HG03025 (cell line): ENCODE results near the gene DUS3L.

Experiments used
- ATAC-seq: cut with Tn5 transposase; IDR thresholded peaks from one replicate; pipeline ENCODE4 v1.9.1; 2021; ENCODE audit warnings: mild to moderate bottlenecking, moderate library complexity; ENCODE audit not compliant: unreplicated experiment, low FRiP score

DUS3L gene, protein sequence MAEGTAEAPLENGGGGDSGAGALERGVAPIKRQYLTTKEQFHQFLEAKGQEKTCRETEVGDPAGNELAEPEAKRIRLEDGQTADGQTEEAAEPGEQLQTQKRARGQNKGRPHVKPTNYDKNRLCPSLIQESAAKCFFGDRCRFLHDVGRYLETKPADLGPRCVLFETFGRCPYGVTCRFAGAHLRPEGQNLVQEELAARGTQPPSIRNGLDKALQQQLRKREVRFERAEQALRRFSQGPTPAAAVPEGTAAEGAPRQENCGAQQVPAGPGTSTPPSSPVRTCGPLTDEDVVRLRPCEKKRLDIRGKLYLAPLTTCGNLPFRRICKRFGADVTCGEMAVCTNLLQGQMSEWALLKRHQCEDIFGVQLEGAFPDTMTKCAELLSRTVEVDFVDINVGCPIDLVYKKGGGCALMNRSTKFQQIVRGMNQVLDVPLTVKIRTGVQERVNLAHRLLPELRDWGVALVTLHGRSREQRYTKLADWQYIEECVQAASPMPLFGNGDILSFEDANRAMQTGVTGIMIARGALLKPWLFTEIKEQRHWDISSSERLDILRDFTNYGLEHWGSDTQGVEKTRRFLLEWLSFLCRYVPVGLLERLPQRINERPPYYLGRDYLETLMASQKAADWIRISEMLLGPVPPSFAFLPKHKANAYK

DNA sequence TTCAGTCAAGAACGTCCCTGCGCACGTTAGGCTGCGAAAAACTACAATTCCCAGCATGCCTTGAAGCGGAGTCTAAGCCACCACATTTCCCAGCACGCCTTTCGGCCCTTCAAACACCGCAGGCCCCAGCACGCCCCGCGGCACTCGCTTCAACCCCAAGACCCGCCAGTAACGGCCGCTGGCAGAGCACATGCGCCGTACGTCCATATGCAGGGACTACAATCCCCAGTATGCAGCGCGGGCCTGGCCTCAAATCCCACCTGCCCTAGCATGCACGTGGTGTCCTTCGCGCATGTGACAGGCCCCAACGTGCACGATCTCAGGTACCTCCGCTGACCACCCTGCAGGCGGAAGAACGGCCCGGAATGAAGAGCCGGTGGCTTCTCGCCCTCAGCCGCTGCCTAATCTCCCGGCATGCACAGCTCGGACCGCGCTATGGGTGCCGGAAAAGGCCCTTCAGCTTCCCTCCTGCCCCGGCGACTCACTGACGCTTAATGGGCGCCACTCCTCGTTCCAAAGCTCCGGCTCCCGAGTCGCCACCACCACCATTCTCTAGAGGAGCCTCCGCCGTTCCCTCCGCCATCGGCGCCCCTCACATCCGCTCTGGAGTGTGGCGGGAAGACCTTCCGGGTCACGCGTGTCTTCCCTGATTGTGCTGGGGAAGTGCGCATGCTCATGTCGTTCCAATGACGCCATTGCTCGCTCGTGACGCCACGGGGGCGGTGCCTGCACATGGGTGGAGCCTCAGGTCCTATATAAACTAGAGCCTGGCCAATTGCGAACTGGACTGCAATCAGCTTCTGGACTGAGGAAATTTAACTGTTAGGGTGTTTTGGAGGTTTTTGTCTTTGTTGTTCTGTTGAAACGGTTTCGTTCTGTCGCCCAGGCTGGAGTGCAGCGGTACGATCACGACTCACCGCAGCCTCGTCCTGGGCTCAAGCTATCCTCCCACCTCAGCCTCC lies at the start of gene DUS3L:
TSS of gene DUS3L (minus strand) at position 605 of the 962 bp plus-strand sequence. CDS start at position 583, 22 bp downstream.
- peak; percentile 77 for ATAC-seq

DNA sequence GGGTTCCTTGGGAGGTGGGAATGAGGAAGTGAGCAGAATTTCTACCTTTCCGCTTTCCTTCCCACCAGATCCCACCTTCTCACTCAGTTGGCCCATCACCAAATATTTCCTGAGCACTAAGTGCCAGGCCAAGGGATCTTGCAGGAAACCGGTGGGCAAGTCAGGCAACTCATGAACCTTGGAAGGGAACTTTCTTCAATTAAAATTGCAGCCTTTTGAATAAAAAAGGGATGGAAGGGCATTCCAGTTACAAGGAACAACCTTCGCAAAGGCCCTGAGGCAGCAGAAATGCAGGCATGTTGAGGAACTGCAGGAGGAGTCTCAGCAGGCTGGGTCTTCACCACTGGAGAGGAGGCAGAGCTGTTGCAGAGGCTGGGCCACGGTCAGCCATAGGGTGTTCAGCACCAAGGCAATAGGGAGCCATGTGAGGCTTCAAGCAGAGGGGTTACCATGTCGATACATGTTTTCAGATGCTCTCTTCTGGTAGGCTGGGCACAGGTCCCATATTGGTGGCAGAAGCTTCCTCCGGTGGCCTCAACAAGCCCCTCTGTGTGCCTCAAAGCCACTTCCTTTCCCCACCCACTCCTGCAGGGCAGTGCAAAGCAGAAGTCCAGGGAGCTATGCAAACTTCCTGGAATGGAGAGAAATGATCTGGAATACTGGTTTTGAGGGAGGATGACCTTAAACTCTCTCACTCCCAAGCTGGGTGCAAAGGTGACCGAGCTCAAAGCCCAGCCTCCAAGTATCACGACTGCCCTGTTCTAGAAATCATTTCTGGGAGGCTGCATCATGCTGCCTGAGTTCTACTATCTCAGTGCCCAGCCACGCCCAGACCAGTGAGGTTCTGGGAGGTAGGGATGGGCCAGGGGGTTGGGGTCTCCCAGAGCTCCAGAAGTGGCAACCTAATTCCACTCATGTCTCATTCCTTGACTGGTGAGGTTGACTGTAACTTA lies 48.4 kb upstream of the DUS3L start, which contains the start of gene FUT6:
TSS of gene FUT6 (minus strand) at position 638 of the 953 bp plus-strand sequence. CDS start 7,135 bp downstream, outside the sequence.
- no peak for ATAC-seq

DNA sequence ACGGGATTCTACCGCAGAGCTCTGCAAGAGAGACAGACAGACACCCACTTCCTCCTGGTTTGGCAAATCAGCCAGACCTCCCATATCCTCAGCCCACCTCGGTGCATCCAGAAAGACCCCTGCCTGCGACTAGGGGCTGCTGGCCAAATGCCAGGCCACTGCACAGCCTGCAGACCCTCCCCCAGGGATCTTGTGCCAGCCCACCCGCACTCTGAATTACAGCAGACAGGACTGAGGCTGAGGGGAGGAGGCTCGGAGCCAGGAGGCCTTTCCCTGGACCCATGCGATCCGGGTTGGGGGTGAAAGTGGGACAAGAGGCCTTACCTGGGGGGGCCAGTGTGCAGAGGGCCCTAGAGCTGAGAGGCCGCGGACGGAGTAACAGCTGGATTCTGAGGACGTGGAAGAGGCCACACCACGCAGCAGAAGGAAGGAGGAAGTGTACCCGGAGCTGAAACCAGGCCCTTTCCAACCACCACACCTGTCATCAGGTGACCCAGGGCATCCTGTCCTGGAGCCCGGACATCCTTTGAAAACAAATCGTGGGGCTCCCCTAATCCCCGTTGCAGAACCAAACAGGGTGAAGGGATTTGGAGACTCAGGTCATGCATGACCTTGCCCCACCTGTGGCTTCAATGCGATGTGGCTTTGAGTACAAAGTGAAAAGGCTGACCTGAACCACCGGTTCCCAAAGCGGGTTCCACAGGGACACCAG lies 47.5 kb upstream of the DUS3L start:
- ATAC-seq: no peak

DNA sequence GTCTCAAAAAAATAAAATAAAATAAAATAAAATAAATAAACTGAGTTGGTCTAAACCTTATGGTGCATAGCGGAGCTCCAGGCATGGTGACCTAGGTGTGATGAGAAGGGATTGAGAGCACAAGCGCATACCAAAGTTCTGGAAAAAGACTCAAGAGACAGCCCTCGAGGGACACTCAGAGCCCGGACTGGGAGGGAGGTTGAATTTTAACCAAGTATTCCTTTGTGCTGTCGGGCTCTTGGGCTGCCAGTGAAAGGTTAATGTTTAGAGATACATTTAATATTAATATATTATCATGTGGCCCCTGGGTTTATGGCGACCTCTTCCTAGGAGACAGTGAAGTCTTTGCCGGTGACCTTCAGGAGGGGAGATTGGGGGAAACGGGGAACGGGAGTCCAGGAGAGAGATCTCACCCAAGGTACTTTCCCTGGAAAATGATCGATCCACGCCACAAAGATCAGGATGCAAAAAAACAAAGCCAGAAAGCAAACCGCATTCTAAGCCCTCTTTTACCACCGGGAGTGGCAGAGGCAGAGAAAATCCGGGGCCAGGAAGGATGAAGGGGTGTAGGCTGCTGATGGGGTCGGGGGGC lies 46.9 kb upstream of the DUS3L start:
- ATAC-seq: no peak

DNA sequence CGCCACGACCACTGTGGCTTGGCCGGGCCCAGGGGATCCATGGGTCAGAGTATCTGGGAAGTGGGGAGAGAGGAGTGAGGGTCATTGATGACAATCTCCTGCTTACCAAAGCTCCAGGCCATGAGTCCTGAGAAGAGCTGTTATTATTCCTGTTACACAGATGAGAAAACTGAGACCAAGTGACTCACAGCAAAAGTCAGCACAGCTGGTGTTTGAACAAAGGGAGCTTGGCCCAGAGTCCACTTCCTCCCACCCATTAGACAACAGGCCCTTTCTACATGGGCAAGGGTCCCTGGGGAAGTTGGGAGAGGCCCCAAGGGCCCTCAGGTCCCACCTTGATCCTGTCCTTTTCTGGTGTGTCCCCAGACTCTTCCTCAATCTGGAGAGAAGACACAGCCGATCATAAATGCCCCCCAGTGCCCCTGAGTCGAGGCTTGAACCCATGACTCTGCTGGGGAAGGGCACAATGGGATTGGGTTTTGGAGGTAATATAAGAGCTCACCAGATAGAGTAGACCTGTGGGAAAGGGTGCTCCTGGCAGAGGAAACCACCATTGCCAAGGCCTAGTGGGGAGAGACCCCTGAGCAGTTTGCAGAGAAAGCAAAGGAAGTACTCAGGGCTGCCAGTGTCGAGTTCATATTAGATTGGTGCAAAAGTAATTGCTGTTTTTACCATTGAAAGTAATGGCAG lies 41.7 kb upstream of the DUS3L start:
- no peak for ATAC-seq

DNA sequence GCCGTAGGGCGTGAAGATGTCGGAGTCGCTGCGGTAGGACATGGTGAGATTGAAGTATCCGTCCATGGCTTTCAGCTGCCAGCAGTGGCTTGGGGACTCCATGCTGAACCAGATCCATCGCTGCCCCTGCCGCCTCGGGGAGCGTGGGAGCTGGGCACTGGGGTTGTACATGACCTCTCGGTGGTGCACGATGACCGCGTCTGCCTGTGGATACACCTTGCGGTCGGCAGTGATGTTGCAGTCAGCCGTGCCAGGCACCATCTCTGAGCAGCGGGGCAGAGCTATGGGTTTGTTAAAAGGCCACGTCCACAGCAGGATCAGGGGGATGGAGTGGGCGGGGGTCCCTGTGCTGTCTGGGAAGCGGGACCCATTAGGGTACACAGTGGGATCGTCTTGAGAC lies 41.1 kb upstream of the DUS3L start:
- ATAC-seq: no peak

DNA sequence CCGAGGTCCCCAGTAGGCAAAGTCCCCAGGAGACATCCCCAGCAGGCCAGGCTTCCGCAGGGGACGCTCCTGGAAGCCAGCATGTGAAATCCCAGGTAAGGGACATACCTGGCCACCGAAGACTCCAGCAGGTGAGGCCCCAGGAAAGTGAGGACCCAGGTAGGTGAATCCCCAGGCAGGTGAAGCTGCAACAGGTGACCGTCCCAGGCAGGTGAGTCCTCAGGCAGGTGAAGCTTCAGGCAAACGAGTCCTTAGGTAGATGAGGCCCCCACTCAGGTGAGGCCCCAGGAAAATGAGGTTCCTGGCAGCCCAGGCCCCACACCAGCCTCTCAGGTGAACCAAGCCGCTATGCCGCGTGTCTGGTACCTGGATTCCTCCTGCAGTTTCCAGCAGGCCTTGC lies 40.2 kb upstream of the DUS3L start:
- no peak for ATAC-seq

DNA sequence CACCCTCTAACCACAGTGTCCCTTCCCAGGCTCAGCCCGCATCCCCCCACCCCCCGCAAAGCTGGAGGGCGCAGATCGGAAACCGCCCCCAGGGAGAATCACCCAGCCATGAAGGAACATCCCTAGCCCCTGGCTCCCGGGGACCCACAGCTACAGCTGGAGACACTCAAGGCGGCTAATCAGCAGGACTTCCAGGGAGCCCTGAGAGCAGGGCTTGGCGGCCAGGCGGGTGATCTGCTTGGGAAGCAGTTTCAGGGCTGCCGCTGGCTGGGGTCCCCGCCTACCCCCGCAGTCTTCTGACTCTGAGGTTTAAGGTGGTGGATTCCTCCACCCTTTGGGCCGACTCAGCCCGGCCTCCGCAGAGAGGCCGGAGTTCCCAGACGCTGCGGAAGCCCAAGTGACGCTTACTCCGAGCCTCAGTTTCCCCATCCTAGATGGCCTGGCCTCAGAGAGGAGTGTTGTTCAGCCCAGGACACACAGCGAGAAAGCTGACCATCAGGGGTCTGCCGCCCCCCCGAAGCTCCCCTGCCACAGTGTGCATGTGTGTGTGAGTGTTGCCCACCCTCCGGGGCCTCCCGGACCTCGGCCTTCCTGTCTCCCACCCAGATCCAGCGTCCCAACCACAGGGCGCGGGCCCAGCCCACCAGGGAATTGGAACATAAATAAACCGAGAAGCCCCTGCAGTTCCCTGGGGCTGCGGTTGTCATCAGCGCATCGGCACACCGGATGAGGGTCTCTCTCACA lies 38.8 kb upstream of the DUS3L start:
- no peak for ATAC-seq

DNA sequence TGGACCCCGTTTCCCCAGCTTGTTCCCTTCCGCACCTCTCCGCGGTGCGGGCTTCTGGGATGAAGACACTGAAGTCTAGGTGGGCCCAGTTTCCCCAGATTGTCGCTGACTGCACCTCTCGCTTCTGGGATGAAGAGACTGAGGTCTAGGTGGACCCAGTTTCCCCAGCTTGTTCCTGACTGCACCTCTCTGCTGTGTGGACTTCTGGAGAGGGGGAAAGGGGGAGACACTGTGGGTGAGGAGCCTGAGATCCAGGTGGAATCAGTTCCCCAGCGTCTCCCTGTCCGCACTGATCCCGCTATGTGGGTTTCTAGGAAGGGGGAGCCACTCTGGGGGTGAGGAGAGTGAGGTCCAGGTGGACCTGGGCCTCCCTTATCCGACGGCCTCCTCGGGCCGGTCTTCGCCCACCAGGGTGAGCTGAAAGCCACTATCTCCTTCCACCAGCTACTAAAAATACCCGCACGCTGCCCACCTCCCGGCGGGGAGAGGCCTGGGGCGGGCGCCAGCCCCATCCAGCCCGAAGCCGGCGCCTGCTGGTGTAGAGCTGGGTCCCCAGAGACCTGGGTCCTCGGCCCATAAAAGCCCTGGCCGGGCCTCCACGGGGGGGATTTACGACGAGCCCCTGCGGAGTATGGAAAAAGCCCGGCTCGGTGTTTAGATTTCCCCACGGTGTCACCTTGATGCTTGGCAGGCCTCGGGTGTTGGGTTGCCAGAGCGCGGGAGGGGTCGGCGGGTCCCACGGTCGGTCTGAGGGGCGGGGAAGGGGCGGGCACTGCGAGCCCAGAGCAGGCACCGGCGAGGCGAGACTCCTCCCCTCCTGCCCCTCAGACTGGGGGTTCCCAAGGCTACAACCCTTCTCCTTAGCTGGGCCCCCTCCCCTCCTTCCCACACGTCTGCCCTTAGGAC lies 38.0 kb upstream of the DUS3L start:
- no peak for ATAC-seq

DNA sequence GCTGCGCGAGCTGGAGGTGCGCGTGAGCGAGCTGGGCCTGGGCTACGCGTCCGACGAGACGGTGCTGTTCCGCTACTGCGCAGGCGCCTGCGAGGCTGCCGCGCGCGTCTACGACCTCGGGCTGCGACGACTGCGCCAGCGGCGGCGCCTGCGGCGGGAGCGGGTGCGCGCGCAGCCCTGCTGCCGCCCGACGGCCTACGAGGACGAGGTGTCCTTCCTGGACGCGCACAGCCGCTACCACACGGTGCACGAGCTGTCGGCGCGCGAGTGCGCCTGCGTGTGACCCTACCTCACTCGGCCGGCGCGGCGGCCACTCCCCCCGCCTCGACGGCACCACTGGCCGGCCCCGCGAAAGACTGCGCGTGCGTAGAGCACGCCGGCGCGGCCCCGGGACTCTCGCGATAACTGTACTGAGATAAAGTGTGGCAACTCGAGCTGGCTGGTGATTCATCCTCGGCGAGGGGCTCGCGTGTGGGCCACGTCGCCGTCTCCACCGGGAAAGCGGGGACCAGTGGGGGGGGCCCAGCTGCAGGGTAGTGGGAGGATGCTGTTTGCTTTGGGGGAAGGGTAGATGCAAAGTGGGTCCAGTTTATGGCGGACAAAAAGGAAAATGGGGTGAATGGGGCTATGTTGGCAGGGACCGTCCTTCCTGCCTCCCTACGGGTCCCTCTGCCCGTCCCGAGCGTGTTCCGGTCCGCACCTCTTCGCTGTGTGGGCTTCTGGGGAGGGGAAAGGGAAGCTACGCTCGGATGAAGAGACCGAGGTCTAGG lies 37.1 kb upstream of the DUS3L start:
- peak; percentile 56 for ATAC-seq

DNA sequence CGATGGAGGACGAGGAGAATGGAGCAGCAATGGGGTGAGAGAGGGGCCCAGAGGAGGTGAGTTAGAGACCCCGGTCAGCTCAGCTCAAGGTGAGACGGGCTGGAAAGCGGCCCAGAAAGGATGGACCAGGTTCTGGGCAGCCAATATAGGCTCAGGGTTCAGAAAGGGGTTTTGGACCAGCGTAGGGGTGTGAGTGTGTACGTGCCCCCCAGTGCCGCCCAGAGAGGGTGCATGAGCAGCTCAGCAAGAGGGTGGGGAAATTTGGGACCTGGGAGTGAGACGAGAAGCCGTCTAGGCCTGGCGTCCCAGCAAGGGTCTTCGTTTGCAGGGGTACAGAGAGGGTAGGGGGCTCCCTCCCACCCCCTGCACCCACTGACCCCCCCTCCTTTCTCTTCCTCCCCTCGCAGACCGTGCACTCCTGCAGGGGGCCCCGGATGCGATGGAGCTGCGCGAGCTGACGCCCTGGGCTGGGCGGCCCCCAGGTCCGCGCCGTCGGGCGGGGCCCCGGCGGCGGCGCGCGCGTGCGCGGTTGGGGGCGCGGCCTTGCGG lies 36.5 kb upstream of the DUS3L start:
- ATAC-seq: no peak

DNA sequence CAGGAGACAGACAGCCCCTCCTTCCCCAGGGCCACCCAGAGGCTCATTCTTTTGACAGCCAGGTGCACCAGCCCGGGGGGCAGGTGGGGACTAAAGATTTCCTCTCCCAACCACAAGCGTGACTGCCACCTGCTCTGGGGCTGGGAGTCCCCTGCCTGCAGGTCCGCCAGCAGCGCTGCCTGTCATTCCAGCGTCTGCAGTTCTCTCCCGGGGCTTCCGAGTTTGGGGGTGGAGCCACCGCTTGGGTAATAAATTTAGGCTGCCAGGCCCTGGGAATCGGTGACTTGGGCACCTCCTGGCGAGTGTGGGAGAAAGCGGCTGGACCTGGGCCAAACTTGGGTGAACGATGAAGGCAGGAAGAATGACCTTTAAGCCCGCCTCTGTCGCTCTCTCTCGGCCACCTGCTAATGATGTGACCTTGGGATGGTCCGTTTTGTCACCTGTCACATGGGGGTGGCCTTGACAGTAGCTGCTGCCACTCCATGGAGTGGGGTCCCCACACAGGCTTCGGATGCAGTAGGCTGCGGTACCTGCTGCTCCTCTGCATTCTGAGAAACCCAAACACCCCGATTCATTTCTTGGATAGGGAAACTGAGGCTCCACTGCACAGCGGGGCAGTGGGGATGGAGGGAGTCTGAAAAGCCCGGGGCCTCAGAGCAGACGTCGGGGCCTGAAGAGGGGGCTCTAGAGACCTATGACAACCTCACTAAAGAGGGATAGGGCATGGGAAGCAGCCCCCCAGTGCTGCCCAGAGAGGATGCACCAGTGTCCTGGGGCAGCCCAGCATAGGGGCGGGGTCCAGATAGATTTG lies 35.8 kb upstream of the DUS3L start:
- no peak for ATAC-seq

DNA sequence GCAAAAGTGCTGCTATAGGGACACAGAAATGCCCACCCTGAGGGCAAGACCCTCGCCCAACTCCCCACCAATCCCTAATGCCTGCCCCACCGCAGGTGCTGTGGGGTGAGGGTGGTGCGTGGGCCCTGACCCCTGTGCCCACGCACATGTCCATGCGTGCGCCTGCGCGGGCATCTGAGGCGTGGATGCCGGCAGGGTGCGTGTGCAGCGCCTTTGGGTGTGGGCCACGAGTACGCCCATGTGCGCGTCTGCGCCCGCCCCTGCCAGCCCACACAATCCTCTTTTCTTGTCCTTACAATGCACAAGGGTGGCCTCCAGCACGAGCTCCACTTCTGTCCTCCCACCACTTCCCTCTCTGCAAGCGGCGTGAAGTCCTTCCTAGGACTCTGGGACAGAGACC lies 34.2 kb upstream of the DUS3L start:
- no peak for ATAC-seq

DNA sequence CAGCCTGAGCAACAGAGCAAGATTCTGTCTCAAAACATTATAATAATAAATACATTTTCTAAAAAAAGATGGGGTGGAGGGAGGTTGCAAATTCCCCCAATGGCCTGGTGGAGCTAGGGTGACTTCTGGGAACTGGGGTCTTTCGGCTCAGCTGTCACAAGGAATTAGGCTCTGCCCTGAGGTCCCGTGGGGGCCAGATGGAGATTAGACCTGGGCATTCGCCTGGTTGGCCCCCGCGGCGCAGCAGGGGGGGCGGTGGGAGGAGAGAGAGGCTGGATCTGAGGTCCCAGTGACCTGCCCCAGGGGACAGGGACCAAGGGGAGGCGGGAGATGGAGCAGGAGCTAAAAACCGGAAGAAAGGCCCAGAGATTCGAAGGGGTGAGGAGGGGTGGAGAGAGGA lies 33.8 kb upstream of the DUS3L start:
- ATAC-seq: no peak
